Measurements from ENCODE around the gene C17orf107. TPM values are rescaled to one million over a fixed set of nuclear protein-coding genes. Genes with fewer than 3 reads are reported as not detected.
A peak's percentile ranks its signal among the peaks of the same experiment; 100 is the strongest.

C17orf107 gene
- total RNA-seq, 4 donors from 2014 or later: 0.66 to 5.0 (median 1.5) TPM

GRCh38 chr17:4949321-4950074 lies 50.2 kb downstream of the C17orf107 start:
- H3K4me3 ChIP-seq: peak overlapping the region; percentile 95 to 100 (median 98)
- DNase-seq: peak; percentile 74 to 94 (median 91)
- peaks cover 0 to 20% (median 0%) of the 10 kb centered on the region in 3 donors for H3K36me3 ChIP-seq
- H3K9me3 ChIP-seq: no peaks in the 10 kb centered on the region
- H3K27ac ChIP-seq: peak overlapping the region; percentile 96 to 99 (median 98)
- no peaks in the 10 kb centered on the region for H3K27me3 ChIP-seq
- peak in 1 of 2 donors; percentile 42 for TF ChIP-seq POLR2A (IDR thresholded peaks at IDR 0.05)
- TF ChIP-seq CTCF (IDR thresholded peaks at IDR 0.05): peak in 1 of 6 experiments; percentile 5
- H3K4me1 ChIP-seq: peaks cover 4 to 36% (median 28%) of the 10 kb centered on the region in 4 donors

- TF ChIP-seq CTCF (IDR thresholded peaks at IDR 0.05) (no peak), POLR2A (IDR thresholded peaks at IDR 0.05) (peak in 1 of 2 donors; percentile 38)
- Histone ChIP-seq H3K36me3 (peaks cover 0 to 14% (median 0%) of the 10 kb centered on the region in 3 donors), H3K9me3 (no peaks in the 10 kb centered on the region), H3K4me1 (peaks cover 4 to 29% (median 22%) of the 10 kb centered on the region in 4 donors), H3K27ac (peak overlapping the region; percentile 96 to 99 (median 98)), H3K27me3 (no peaks in the 10 kb centered on the region), H3K4me3 (peak overlapping the region; percentile 95 to 100 (median 98))
- DNase-seq: peak; percentile 51 to 76 (median 73)
These were observed 50.9 kb downstream of the C17orf107 start for GRCh38 chr17:4950075-4950745.

- Histone ChIP-seq H3K9me3 (no peaks in the 10 kb centered on the region), H3K36me3 (peaks cover 0 to 9% (median 0%) of the 10 kb centered on the region in 3 donors), H3K4me1 (peaks cover 4 to 23% (median 16%) of the 10 kb centered on the region in 4 donors), H3K27me3 (no peaks in the 10 kb centered on the region), H3K4me3 (peak within 1 kb of the TSS; percentile 95 to 100 (median 98)), H3K27ac (peak within 1 kb of the TSS; percentile 96 to 99 (median 98))
- TF ChIP-seq POLR2A (IDR thresholded peaks at IDR 0.05): no peak
- TF ChIP-seq CTCF (IDR thresholded peaks at IDR 0.05): no peak
- DNase-seq: no peak
These were observed 51.4 kb downstream of the C17orf107 start, which contains the start of gene ENO3 for GRCh38 chr17:4950746-4951204. TSS of gene ENO3 (plus strand) at chr17:4951119. CDS start at chr17:4951830, 711 bp downstream.

GRCh38 chr17:4951486-4951885 lies 52.1 kb downstream of the C17orf107 start:
- no peaks in the 10 kb centered on the region for H3K9me3 ChIP-seq
- TF ChIP-seq POLR2A (IDR thresholded peaks at IDR 0.05) (no peak), CTCF (IDR thresholded peaks at IDR 0.05) (no peak)
- no peak overlapping the region for H3K4me3 ChIP-seq
- no peak for DNase-seq
- H3K27ac ChIP-seq: no peak overlapping the region
- H3K4me1 ChIP-seq: peaks cover 4 to 16% (median 10%) of the 10 kb centered on the region in 4 donors
- peaks cover 0 to 1% (median 0%) of the 10 kb centered on the region in 3 donors for H3K36me3 ChIP-seq
- H3K27me3 ChIP-seq: no peaks in the 10 kb centered on the region

Other genes with a start within 250 kb of the C17orf107 start
- 10 to 100 TPM; 21.2 to 34.9 (median 31.4) TPM for gene PELP1, start 195.4 kb upstream of the C17orf107 start, total RNA-seq
- 100 to 1,000 TPM in 1 of 4 donors, 10 to 100 TPM in 3; 59.2 to 163 (median 73.8) TPM for gene ARRB2, start 188.9 kb upstream of the C17orf107 start, total RNA-seq
- 10 to 100 TPM; 32.1 to 44.6 (median 41.8) TPM for gene MED11, start 168.1 kb upstream of the C17orf107 start, total RNA-seq
- 1 to 10 TPM in 3 of 4 donors, not detected in 1; 2.1 to 5.6 (median 4.0) TPM for gene ZMYND15, start 159.7 kb upstream of the C17orf107 start, total RNA-seq
- 10 to 100 TPM; 24.8 to 33.1 (median 28.0) TPM for gene CXCL16, start 159.6 kb upstream of the C17orf107 start, total RNA-seq
- 100 to 1,000 TPM in 2 of 4 donors, 10 to 100 TPM in 1, not detected in 1; 75.3 to 171 (median 163) TPM for gene TM4SF5, start 127.7 kb upstream of the C17orf107 start, total RNA-seq
- gene VMO1, start 113.2 kb upstream of the C17orf107 start, total RNA-seq: 1 to 10 TPM in 1 of 4 donors, not detected in 3; 3.8 TPM
- gene GLTPD2, start 110.6 kb upstream of the C17orf107 start, total RNA-seq: 10 to 100 TPM in 2 of 4 donors, 1 to 10 TPM in 1, not detected in 1; 5.4 to 28.2 (median 23.6) TPM
- 100 to 1,000 TPM in 2 of 4 donors, 10 to 100 TPM in 2; 51.4 to 155 (median 107) TPM for gene PSMB6, start 103.4 kb upstream of the C17orf107 start, total RNA-seq
- 10 to 100 TPM; 14.4 to 33.8 (median 26.6) TPM for gene PLD2, start 92.4 kb upstream of the C17orf107 start, total RNA-seq
- 100 to 1,000 TPM; 111 to 278 (median 223) TPM for gene MINK1, start 66.2 kb upstream of the C17orf107 start, total RNA-seq
- gene CHRNE, start 3.6 kb downstream of the C17orf107 start, total RNA-seq: not detected
- gene GP1BA, start 32.7 kb downstream of the C17orf107 start, total RNA-seq: not detected
- gene SLC25A11, start 40.5 kb downstream of the C17orf107 start, total RNA-seq: 10 to 100 TPM; 30.5 to 84.1 (median 60.4) TPM
- 10 to 100 TPM; 57.8 to 92.1 (median 78.9) TPM for gene RNF167, start 40.7 kb downstream of the C17orf107 start, total RNA-seq
- 1,000 to 10,000 TPM in 1 of 4 donors, 100 to 1,000 TPM in 3; 530 to 1,064 (median 855) TPM for gene PFN1, start 49.0 kb downstream of the C17orf107 start, total RNA-seq
- gene ENO3, start 51.6 kb downstream of the C17orf107 start, total RNA-seq: 10 to 100 TPM in 3 of 4 donors, 1 to 10 TPM in 1; 7.4 to 27.7 (median 20.6) TPM
- gene SPAG7, start 68.3 kb downstream of the C17orf107 start, total RNA-seq: 10 to 100 TPM; 34.2 to 85.0 (median 48.9) TPM
- gene CAMTA2, start 88.1 kb downstream of the C17orf107 start, total RNA-seq: 100 to 1,000 TPM in 1 of 4 donors, 10 to 100 TPM in 3; 42.4 to 124 (median 88.7) TPM
- 1 to 10 TPM in 1 of 4 donors, not detected in 3; 2.4 TPM for gene INCA1, start 98.0 kb downstream of the C17orf107 start, total RNA-seq
- gene KIF1C, start 98.4 kb downstream of the C17orf107 start, total RNA-seq: 100 to 1,000 TPM in 3 of 4 donors, 10 to 100 TPM in 1; 91.4 to 141 (median 116) TPM
- 10 to 100 TPM in 3 of 4 donors, not detected in 1; 12.9 to 50.8 (median 45.3) TPM for gene SLC52A1, start 135.9 kb downstream of the C17orf107 start, total RNA-seq
- gene ZFP3, start 178.9 kb downstream of the C17orf107 start, total RNA-seq: 10 to 100 TPM in 2 of 4 donors, 1 to 10 TPM in 2; 7.4 to 13.7 (median 11.0) TPM
- 10 to 100 TPM in 1 of 4 donors, 1 to 10 TPM in 3; 5.3 to 10.9 (median 7.0) TPM for gene ZNF232, start 212.3 kb downstream of the C17orf107 start, total RNA-seq
- under 1 TPM in 2 of 4 donors, not detected in 2; under 0.01 to 0.18 TPM for gene USP6, start 216.5 kb downstream of the C17orf107 start, total RNA-seq